IPS DF 6.9 (cell line): ENCODE measurements around the gene CERKL.

Source experiments
- DNase-seq: peaks from one replicate; pipeline ENCODE4 v3.0.0-alpha.2; 2013; ENCODE audit warnings: low read depth, low spot score
- H3K27ac ChIP-seq: one replicate; pipeline ENCODE4 v1.5.1; 2013; ENCODE audit warnings: low read length, control low read depth
- H3K27me3 ChIP-seq: 2 replicates; pipeline ENCODE4 v1.6.1; 2013; ENCODE audit warnings: mild to moderate bottlenecking, low read length; ENCODE audit not compliant: control insufficient read depth, insufficient read depth
- H3K36me3 ChIP-seq: 2 replicates; pipeline ENCODE4 v1.6.1; 2013; ENCODE audit warnings: low read length; ENCODE audit not compliant: control insufficient read depth, insufficient read depth
- H3K4me1 ChIP-seq: 2 replicates; pipeline ENCODE4 v1.6.1; 2013; ENCODE audit warnings: low read length; ENCODE audit not compliant: control insufficient read depth, insufficient read depth
- H3K4me3 ChIP-seq: 2 replicates; pipeline ENCODE4 v1.5.1; 2013; ENCODE audit warnings: mild to moderate bottlenecking, low read length
- H3K9me3 ChIP-seq: 2 replicates; pipeline ENCODE4 v1.6.1; 2013; ENCODE audit warnings: low read length, inconsistent platforms; ENCODE audit not compliant: control insufficient read depth, insufficient read depth
- WGBS: extraction: QIAGEN DNeasy Blood & Tissue Kit; methylation state at CpG from one replicate; pipeline ENCODE4 v1.1.7; 2013; ENCODE audit warnings: mixed read lengths, missing lambda C conversion rate; ENCODE audit not compliant: insufficient read length, insufficient coverage; 5-methylcytosine and 5-hydroxymethylcytosine counted together

CERKL gene

DNA sequence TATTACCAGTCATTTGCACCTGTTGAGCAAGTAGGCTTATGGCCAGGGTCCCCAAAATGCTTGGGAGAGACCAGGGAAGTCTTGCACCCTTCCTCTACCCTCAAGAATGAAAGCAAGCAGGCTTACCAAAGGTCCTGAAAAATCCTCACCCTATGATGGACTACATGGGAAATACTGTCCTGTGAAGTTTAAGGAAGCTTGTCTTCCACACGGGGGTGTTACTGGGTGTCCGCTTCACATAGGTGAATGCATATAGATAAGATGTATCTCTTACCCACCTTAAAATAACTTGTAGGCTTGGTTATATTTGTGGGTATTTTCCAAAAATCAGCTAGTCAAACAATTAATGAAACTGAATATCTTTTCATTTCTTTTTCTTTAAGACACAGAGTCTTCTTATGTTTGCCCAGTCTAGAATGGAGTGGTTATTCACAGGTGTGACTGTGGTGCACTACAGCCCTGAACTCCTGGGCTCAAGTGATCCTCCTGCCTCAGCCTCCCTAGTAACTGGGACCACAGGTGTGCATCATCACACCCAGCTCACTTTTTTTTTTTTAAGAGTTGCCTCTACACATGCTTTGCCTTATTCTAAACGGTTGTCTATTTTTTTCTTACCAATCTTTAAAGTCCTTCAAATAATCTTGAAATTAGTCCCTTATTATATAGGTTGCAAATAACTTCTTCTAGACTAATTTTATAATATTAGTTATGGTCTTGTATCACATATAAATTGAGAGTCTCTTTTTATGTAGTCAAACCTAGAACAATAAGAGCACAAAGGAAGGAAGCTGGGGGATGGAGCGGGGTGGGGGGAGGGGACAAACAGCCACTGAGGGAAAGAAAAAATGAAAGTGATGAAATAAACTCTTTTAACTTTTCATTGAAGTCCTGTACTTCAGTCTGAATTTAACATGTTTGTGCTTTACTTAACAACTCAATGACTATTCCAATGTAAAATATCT is 49.0 kb downstream of the CERKL start:
- Histone ChIP-seq H3K9me3 (no peaks in the 10 kb centered on the region), H3K4me1 (no peaks in the 10 kb centered on the region), H3K27me3 (no peaks in the 10 kb centered on the region), H3K36me3 (no peaks in the 10 kb centered on the region), H3K27ac (no peak overlapping the region), H3K4me3 (no peak overlapping the region)
- no CpG with 5 or more reads among the region's 4 CpGs for WGBS
- DNase-seq: no peak

- no peaks in the 10 kb centered on the region for H3K4me1 ChIP-seq
- H3K36me3 ChIP-seq: no peaks in the 10 kb centered on the region
- DNase-seq: no peak
- WGBS: no CpG with 5 or more reads among the region's 3 CpGs
- no peaks in the 10 kb centered on the region for H3K27me3 ChIP-seq
- H3K27ac ChIP-seq: no peak overlapping the region
- H3K9me3 ChIP-seq: no peaks in the 10 kb centered on the region
- H3K4me3 ChIP-seq: no peak overlapping the region
These were observed 50.7 kb downstream of the CERKL start for GRCh38 chr2:181605889-181606837.

GRCh38 chr2:181602017-181602416 is 54.9 kb downstream of the CERKL start:
- no peaks in the 10 kb centered on the region for H3K27me3 ChIP-seq
- no peaks in the 10 kb centered on the region for H3K36me3 ChIP-seq
- WGBS: no CpG with 5 or more reads among the region's 1 CpG
- H3K27ac ChIP-seq: no peak overlapping the region
- no peak for DNase-seq
- no peaks in the 10 kb centered on the region for H3K4me1 ChIP-seq
- no peaks in the 10 kb centered on the region for H3K9me3 ChIP-seq
- no peak overlapping the region for H3K4me3 ChIP-seq

DNA sequence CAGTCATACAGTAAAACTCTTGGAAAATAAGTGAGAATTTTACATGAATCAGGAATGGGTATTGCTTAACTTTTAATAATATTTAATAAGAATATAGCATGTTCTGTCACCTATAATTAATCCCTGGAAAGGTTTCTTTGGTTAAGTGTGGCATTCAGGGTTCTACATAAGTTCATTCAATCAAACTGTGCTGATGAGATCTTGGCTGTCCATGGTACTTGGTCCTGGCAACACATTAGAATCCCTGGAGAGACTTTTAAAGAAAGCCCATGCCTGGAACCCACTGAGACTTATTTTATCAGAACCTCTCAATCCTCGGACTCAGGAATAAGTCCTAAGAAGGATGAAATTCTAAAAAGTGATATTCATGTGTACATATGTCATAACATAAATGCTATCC is 60.3 kb downstream of the CERKL start:
- Histone ChIP-seq H3K27ac (no peak overlapping the region), H3K36me3 (no peaks in the 10 kb centered on the region), H3K27me3 (no peaks in the 10 kb centered on the region), H3K9me3 (no peaks in the 10 kb centered on the region), H3K4me1 (no peaks in the 10 kb centered on the region), H3K4me3 (no peak overlapping the region)
- DNase-seq: no peak
- no CpG with 5 or more reads among the region's 1 CpG for WGBS

DNA sequence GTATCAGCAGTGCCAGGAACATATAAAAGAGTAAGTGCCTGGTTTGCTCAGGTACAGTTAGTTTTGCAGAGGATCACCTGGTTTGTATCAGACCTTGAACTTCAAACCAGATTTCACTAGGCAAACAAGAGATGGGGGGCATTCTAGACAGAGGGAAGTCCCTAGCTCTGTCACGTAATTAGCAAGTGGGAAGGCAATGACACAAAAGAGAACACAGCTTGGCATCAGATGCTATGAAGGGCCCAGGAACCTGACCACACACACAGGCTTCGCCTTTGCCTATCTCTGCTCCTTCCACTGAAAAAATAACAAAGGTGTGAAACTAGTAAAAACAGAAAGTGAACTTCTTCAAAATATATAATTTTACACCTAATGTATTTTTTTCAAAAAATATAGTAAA is 62.6 kb downstream of the CERKL start:
- H3K4me3 ChIP-seq: no peak overlapping the region
- no peak for DNase-seq
- H3K9me3 ChIP-seq: no peaks in the 10 kb centered on the region
- no peaks in the 10 kb centered on the region for H3K4me1 ChIP-seq
- no peaks in the 10 kb centered on the region for H3K36me3 ChIP-seq
- H3K27ac ChIP-seq: no peak overlapping the region
- H3K27me3 ChIP-seq: no peaks in the 10 kb centered on the region
- WGBS: no CpG with 5 or more reads among the region's 2 CpGs

GRCh38 chr2:181589779-181590178 is 67.1 kb downstream of the CERKL start:
- H3K4me1 ChIP-seq: no peaks in the 10 kb centered on the region
- no peak overlapping the region for H3K27ac ChIP-seq
- no peaks in the 10 kb centered on the region for H3K36me3 ChIP-seq
- H3K27me3 ChIP-seq: no peaks in the 10 kb centered on the region
- no peak overlapping the region for H3K4me3 ChIP-seq
- no peaks in the 10 kb centered on the region for H3K9me3 ChIP-seq
- no peak for DNase-seq
- no CpG with 5 or more reads among the region's 2 CpGs for whole genome bisulfite sequencing

DNA sequence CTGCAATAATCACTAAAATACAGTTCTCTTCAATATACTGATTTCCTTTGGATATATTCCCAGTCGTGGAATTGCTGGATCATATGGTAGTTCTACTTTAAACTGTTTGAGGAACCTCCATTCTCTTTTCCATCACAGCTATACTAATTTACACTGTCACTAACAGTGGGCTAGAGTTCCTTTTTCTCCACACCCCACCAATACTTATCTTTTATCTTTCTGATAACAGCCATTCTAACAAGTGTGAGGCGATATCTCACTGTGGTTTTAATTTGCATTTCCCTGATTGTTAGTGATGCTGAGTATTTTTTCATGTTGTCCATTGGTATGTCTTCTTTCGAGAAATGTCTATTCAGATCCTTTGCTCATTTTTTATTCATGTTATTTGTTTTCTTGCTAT is 68.4 kb downstream of the CERKL start:
- Histone ChIP-seq H3K36me3 (no peaks in the 10 kb centered on the region; the same call in 1 of the 2 replicates), H3K27ac (no peak overlapping the region), H3K4me3 (no peak overlapping the region), H3K4me1 (no peaks in the 10 kb centered on the region), H3K9me3 (no peaks in the 10 kb centered on the region), H3K27me3 (no peaks in the 10 kb centered on the region)
- no peak for DNase-seq
- WGBS: no CpG with 5 or more reads among the region's 3 CpGs

GRCh38 chr2:181586569-181587081 is 70.3 kb downstream of the CERKL start:
- H3K4me3 ChIP-seq: no peak overlapping the region
- no peak for DNase-seq
- no peaks in the 10 kb centered on the region for H3K27me3 ChIP-seq
- no CpG with 5 or more reads among the region's 4 CpGs for WGBS
- H3K4me1 ChIP-seq: no peaks in the 10 kb centered on the region
- no peak overlapping the region for H3K27ac ChIP-seq
- no peaks in the 10 kb centered on the region for H3K9me3 ChIP-seq
- no peaks in the 10 kb centered on the region; the same call in 1 of the 2 replicates for H3K36me3 ChIP-seq

DNA sequence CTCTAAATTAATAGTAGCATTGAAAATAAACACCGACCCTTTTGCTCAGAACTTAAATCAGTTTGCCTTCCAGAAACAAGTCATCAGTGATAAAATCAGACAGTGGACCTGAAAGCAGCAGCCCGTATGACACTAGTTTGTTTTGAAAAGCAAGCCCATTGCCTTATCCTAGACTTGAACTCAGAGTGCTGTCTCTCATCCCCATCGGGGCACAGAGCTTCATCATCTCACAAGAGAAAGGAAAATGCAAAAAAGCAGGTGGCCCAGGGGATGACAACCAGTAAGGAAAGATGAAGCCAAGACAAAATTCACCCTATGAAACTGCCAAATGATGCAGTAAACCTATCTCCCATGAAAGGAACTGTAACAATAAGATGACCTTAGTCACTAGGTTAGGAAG is 71.2 kb downstream of the CERKL start:
- Histone ChIP-seq H3K4me3 (no peak overlapping the region), H3K36me3 (no peaks in the 10 kb centered on the region; the same call in 1 of the 2 replicates), H3K4me1 (no peaks in the 10 kb centered on the region), H3K27me3 (no peaks in the 10 kb centered on the region), H3K9me3 (no peaks in the 10 kb centered on the region), H3K27ac (no peak overlapping the region)
- DNase-seq: no peak
- no CpG with 5 or more reads among the region's 3 CpGs for WGBS

DNA sequence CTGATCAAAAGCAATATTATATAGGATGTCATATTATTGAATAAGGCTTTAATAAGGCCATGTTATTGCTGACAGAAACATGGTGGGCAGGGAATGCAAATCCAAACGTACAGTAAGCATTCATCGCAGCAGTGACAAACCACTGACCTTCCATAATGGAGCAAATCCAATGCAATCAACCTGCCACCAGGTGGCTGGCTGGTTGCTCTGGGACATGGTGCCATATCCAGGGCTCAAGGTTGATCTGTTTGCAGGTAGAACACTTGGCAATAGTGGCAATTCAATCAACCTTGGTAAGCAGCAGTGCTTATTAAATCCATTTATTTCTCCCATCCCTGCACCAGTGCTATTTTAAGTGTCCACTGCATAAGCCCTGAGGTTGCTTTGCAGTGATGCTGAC is 75.4 kb downstream of the CERKL start:
- H3K4me1 ChIP-seq: no peaks in the 10 kb centered on the region

More for the DNA sequence above, 75.4 kb downstream of the CERKL start:
- H3K27ac ChIP-seq: no peak overlapping the region
- H3K36me3 ChIP-seq: no peaks in the 10 kb centered on the region; the same call in 1 of the 2 replicates
- WGBS: no CpG with 5 or more reads among the region's 2 CpGs
- H3K4me3 ChIP-seq: no peak overlapping the region
- no peak for DNase-seq
- no peaks in the 10 kb centered on the region for H3K9me3 ChIP-seq
- no peaks in the 10 kb centered on the region for H3K27me3 ChIP-seq
